Mesendoderm (in vitro differentiated cells): Measurements from ENCODE around the gene GNG7.
A peak's percentile ranks its signal among the peaks of the same experiment; 100 is the strongest.
"Not testable (repeated sequence)": the region's sequence is repeated elsewhere in the genome, so short reads cannot be mapped to it uniquely, and the experiment has no call there.

Experiments used
- DNase-seq: peaks from one replicate; pipeline ENCODE4 v3.0.0; 2013
- H2AK5ac ChIP-seq: 2 replicates; pipeline ENCODE4 v1.6.1; 2013; ENCODE audit warnings: low read length, inconsistent platforms
- H2BK120ac ChIP-seq: 2 replicates; pipeline ENCODE4 v1.6.1; 2013; ENCODE audit warnings: low read depth, mild to moderate bottlenecking, low read length, moderate library complexity, mixed read lengths
- H2BK15ac ChIP-seq: replicated peaks from 2 replicates; pipeline ENCODE4 v1.6.1; 2013; ENCODE audit warnings: low read depth, mild to moderate bottlenecking, moderate library complexity
- H2BK5ac ChIP-seq: 2 replicates; pipeline ENCODE4 v1.6.1; 2013; ENCODE audit warnings: low read length, inconsistent platforms
- H3K18ac ChIP-seq: 2 replicates; pipeline ENCODE4 v1.6.1; 2013; ENCODE audit warnings: mild to moderate bottlenecking, low read length, mixed read lengths
- H3K23ac ChIP-seq: one replicate; pipeline ENCODE4 v1.6.1; 2013; ENCODE audit warnings: low read length
- H3K27ac ChIP-seq: 2 replicates; pipeline ENCODE4 v1.5.1; 2013; ENCODE audit warnings: low read depth, mild to moderate bottlenecking, inconsistent platforms, low read length, moderate library complexity
- H3K27me3 ChIP-seq: 2 replicates; pipeline ENCODE4 v1.6.1; 2013; ENCODE audit warnings: low read length, control low read depth, mild to moderate bottlenecking, inconsistent platforms; ENCODE audit not compliant: insufficient read depth, poor library complexity
- H3K36me3 ChIP-seq: 2 replicates; pipeline ENCODE4 v1.6.1; 2013; ENCODE audit warnings: low read length, inconsistent platforms; ENCODE audit not compliant: control insufficient read depth, insufficient read depth
- H3K4ac ChIP-seq: one replicate; pipeline ENCODE4 v1.6.1; 2013; ENCODE audit warnings: low read depth, mild to moderate bottlenecking, low read length, moderate library complexity
- H3K4me1 ChIP-seq: 2 replicates; pipeline ENCODE4 v1.6.1; 2013; ENCODE audit warnings: low read depth, low read length, inconsistent platforms; ENCODE audit not compliant: control insufficient read depth
- H3K4me2 ChIP-seq: 2 replicates; pipeline ENCODE4 v1.6.1; 2013; ENCODE audit warnings: low read length
- H3K4me3 ChIP-seq: 2 replicates; pipeline ENCODE4 v1.5.1; 2013; ENCODE audit warnings: mild to moderate bottlenecking, low read length
- H3K56ac ChIP-seq: one replicate; pipeline ENCODE4 v1.6.1; 2013; ENCODE audit warnings: low read length
- H3K79me1 ChIP-seq: 2 replicates; pipeline ENCODE4 v1.6.1; 2013; ENCODE audit warnings: low read length, inconsistent platforms
- H3K79me2 ChIP-seq: 2 replicates; pipeline ENCODE4 v1.6.1; 2013; ENCODE audit warnings: mild to moderate bottlenecking, low read length; ENCODE audit not compliant: control insufficient read depth, insufficient read depth
- H3K9ac ChIP-seq: 2 replicates; pipeline ENCODE4 v1.6.1; 2013; ENCODE audit warnings: low read length, inconsistent platforms
- H4K5ac ChIP-seq: one replicate; pipeline ENCODE4 v1.6.1; 2013; ENCODE audit warnings: low read length
- H4K8ac ChIP-seq: one replicate; pipeline ENCODE4 v1.6.1; 2013; ENCODE audit warnings: low read depth, mild to moderate bottlenecking, control low read depth, low read length, moderate library complexity
- WGBS: extraction: QIAGEN DNeasy Blood & Tissue Kit; methylation state at CpG from one replicate; pipeline ENCODE4 v1.1.7; 2013; ENCODE audit warnings: low lambda C conversion rate, missing lambda C conversion rate; ENCODE audit not compliant: insufficient coverage; ENCODE audit errors: extremely low coverage; 5-methylcytosine and 5-hydroxymethylcytosine counted together

The GNG7 gene

GRCh38 chr19:2518856-2519255 lies 183.6 kb downstream of the GNG7 start:
- not testable (repeated sequence) for H3K4me1 ChIP-seq, H3K56ac ChIP-seq, H4K5ac ChIP-seq, H2BK15ac ChIP-seq, H3K18ac ChIP-seq, H2BK120ac ChIP-seq, H3K79me2 ChIP-seq, H3K27me3 ChIP-seq, H3K36me3 ChIP-seq, H3K4me2 ChIP-seq, H3K27ac ChIP-seq, H2BK5ac ChIP-seq, H2AK5ac ChIP-seq, H4K8ac ChIP-seq, H3K9ac ChIP-seq, H3K4me3 ChIP-seq, H3K23ac ChIP-seq, H3K4ac ChIP-seq, DNase-seq, H3K79me1 ChIP-seq
- no CpG with 5 or more reads among the region's 11 CpGs for WGBS

GRCh38 chr19:2517881-2518601 lies 184.5 kb downstream of the GNG7 start:
- H3K9ac ChIP-seq = no peak overlapping the region
- WGBS = no CpG with 5 or more reads among the region's 35 CpGs
- H4K5ac ChIP-seq = no peak overlapping the region
- H3K79me1 ChIP-seq = no peaks in the 10 kb centered on the region
- H3K56ac ChIP-seq = no peak overlapping the region
- no peaks in the 10 kb centered on the region for H3K79me2 ChIP-seq
- no peak overlapping the region for H3K4me3 ChIP-seq
- no peak overlapping the region for H2AK5ac ChIP-seq
- no peak overlapping the region for H2BK15ac ChIP-seq
- no peak overlapping the region for H3K27ac ChIP-seq
- no peaks in the 10 kb centered on the region for H3K27me3 ChIP-seq
- no peak overlapping the region for H2BK5ac ChIP-seq
- no peak overlapping the region for H3K4ac ChIP-seq
- H3K23ac ChIP-seq = no peak overlapping the region
- H2BK120ac ChIP-seq = no peak overlapping the region
- no peak overlapping the region for H3K4me2 ChIP-seq
- no peak overlapping the region for H3K18ac ChIP-seq
- H4K8ac ChIP-seq = no peak overlapping the region
- no peaks in the 10 kb centered on the region for H3K4me1 ChIP-seq
- DNase-seq = peak; percentile 62
- no peaks in the 10 kb centered on the region for H3K36me3 ChIP-seq

GRCh38 chr19:2516727-2517126 lies 185.8 kb downstream of the GNG7 start:
- Histone ChIP-seq H3K4ac (no peak overlapping the region), H3K23ac (no peak overlapping the region), H3K4me2 (no peak overlapping the region), H3K36me3 (no peaks in the 10 kb centered on the region), H4K5ac (no peak overlapping the region), H3K4me3 (no peak overlapping the region), H2BK5ac (no peak overlapping the region), H4K8ac (no peak overlapping the region), H3K4me1 (no peaks in the 10 kb centered on the region), H3K9ac (no peak overlapping the region), H3K79me1 (no peaks in the 10 kb centered on the region), H3K79me2 (no peaks in the 10 kb centered on the region), H2BK15ac (no peak overlapping the region), H3K56ac (no peak overlapping the region), H2BK120ac (no peak overlapping the region), H3K27ac (no peak overlapping the region), H3K18ac (no peak overlapping the region), H2AK5ac (no peak overlapping the region), H3K27me3 (no peaks in the 10 kb centered on the region)
- no CpG with 5 or more reads among the region's 18 CpGs for WGBS
- no peak for DNase-seq

- Histone ChIP-seq H3K18ac (no peak overlapping the region), H2BK120ac (no peak overlapping the region), H2AK5ac (no peak overlapping the region), H3K56ac (no peak overlapping the region), H3K9ac (no peak overlapping the region), H3K23ac (no peak overlapping the region), H3K4me1 (no peaks in the 10 kb centered on the region), H3K79me2 (no peaks in the 10 kb centered on the region), H3K79me1 (no peaks in the 10 kb centered on the region), H3K27ac (no peak overlapping the region), H3K27me3 (no peaks in the 10 kb centered on the region), H4K5ac (no peak overlapping the region), H3K4me3 (no peak overlapping the region), H3K4ac (no peak overlapping the region), H2BK5ac (no peak overlapping the region), H2BK15ac (no peak overlapping the region), H4K8ac (no peak overlapping the region), H3K36me3 (no peaks in the 10 kb centered on the region), H3K4me2 (no peak overlapping the region)
- DNase-seq = no peak
- WGBS = no CpG with 5 or more reads among the region's 16 CpGs
Measured at GRCh38 chr19:2514981-2515518, 187.4 kb downstream of the GNG7 start.

- H4K8ac ChIP-seq = no peak overlapping the region
- H3K4ac ChIP-seq = no peak overlapping the region
- H3K4me3 ChIP-seq = no peak overlapping the region
- no peak overlapping the region for H2BK15ac ChIP-seq
- no peak for DNase-seq
- H3K27me3 ChIP-seq = no peaks in the 10 kb centered on the region
- H3K79me2 ChIP-seq = no peaks in the 10 kb centered on the region
- WGBS = no CpG with 5 or more reads among the region's 41 CpGs
- H2AK5ac ChIP-seq = no peak overlapping the region
- H3K18ac ChIP-seq = no peak overlapping the region
- no peak overlapping the region for H3K23ac ChIP-seq
- no peak overlapping the region for H3K56ac ChIP-seq
- H3K36me3 ChIP-seq = no peaks in the 10 kb centered on the region
- H3K9ac ChIP-seq = no peak overlapping the region
- no peak overlapping the region for H2BK5ac ChIP-seq
- H3K4me1 ChIP-seq = no peaks in the 10 kb centered on the region
- H4K5ac ChIP-seq = no peak overlapping the region
- H3K27ac ChIP-seq = no peak overlapping the region
- no peaks in the 10 kb centered on the region for H3K79me1 ChIP-seq
- H2BK120ac ChIP-seq = no peak overlapping the region
- no peak overlapping the region for H3K4me2 ChIP-seq
Measured at GRCh38 chr19:2512523-2513431, 189.7 kb downstream of the GNG7 start.
